Activated CD8-positive, alpha-beta T cell treated with anti-CD3 and anti-CD28 coated beads for 36 hours (primary cell): Measurements from ENCODE around the gene CDRT15L2. TPM values are rescaled to one million over a fixed set of nuclear protein-coding genes. Genes with fewer than 3 reads are reported as not detected.
"Not testable (repeated sequence)": the region's sequence is repeated elsewhere in the genome, so short reads cannot be mapped to it uniquely, and the experiment has no call there.

ENCODE experiments used
- ATAC-seq: fragments of 200-7000 bp; cut with Tn5 transposase; one replicate; pipeline ENCODE4 v1.10.0; 2021; ENCODE audit warnings: mild to moderate bottlenecking, moderate library complexity
- CTCF ChIA-PET: fragments of 350-600 bp; sonication (Branson Sonifier 250); formaldehyde crosslinking; loops from one replicate; lab custom pipeline; 2021; ENCODE audit warnings: antibody characterized with exemption; lab: Charles Lee
- POLR2A ChIA-PET: fragments of 350-600 bp; sonication (Branson Sonifier 250); formaldehyde crosslinking; loops from one replicate; lab custom pipeline; 2021; ENCODE audit warnings: antibody characterized with exemption; lab: Charles Lee
- DNase-seq: peaks from one replicate; pipeline ENCODE4 v3.0.0-alpha.2; 2020
- H3K27ac Mint-ChIP-seq: one replicate; pipeline ENCODE4 v1.8.0; 2021; ENCODE audit warnings: mild to moderate bottlenecking, mixed read lengths
- H3K27me3 Mint-ChIP-seq: one replicate; pipeline ENCODE4 v1.8.0; 2021; ENCODE audit warnings: mixed read lengths
- H3K36me3 Mint-ChIP-seq: one replicate; pipeline ENCODE4 v1.8.0; 2021; ENCODE audit warnings: low read depth, mixed read lengths
- H3K4me1 Mint-ChIP-seq: one replicate; pipeline ENCODE4 v1.8.0; 2021; ENCODE audit warnings: low read depth, mixed read lengths
- H3K4me3 Mint-ChIP-seq: one replicate; pipeline ENCODE4 v1.8.0; 2021; ENCODE audit warnings: mild to moderate bottlenecking, moderate library complexity, mixed read lengths
- H3K9me3 Mint-ChIP-seq: one replicate; pipeline ENCODE4 v1.8.0; 2021; ENCODE audit warnings: mixed read lengths
- CTCF ChIP-seq: fragments of 200-600 bp; IDR thresholded peaks from one replicate; pipeline ENCODE4 v1.8.0; 2022; ENCODE audit warnings: antibody characterized with exemption, mild to moderate bottlenecking
- intact Hi-C: fragments of 100-400 bp; cut with micrococcal nuclease; formaldehyde crosslinking; loops from one replicate; pipeline ENCODE4 v1.10.0; 2022
- total RNA-seq, 2 experiments: library from RNA; stranded (reverse); gene quantifications; one replicate each; pipeline ENCODE4 v1.2.3, GENCODE V29; 2021

CDRT15L2 gene
- total RNA-seq, 2 experiments from 2014 or later, result not detected

- peak; percentile 78 for ATAC-seq
- intact Hi-C loops, H3K27ac Mint-ChIP-seq, H3K36me3 Mint-ChIP-seq, H3K27me3 Mint-ChIP-seq, DNase-seq, CTCF ChIA-PET, H3K4me3 Mint-ChIP-seq, H3K4me1 Mint-ChIP-seq, H3K9me3 Mint-ChIP-seq, POLR2A ChIA-PET: not testable (repeated sequence)
Measured at GRCh38 chr17:20555135-20556010, 24.2 kb upstream of the CDRT15L2 start.

DNA sequence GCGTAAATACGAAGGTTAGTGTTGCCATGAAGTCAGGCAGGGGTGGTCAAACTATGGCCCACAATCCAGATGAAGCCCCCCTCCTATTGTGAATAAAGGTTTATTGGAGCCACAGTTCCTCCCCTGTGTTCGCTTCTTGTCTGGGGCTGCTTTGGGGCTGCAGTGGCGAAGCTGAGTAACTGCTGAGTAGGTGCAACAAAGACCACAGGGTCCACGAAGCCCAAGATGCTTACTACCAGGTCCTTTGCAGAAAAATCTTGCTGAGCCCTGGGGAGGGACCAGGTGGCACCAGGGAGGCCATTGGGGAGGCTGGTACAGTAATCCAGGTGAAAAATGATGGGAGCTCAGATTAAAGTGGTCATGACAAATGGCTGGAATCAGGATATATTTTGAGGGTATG, 21.4 kb upstream of the CDRT15L2 start:
- CTCF ChIA-PET, H3K27me3 Mint-ChIP-seq, H3K4me1 Mint-ChIP-seq, H3K4me3 Mint-ChIP-seq, POLR2A ChIA-PET, DNase-seq, H3K9me3 Mint-ChIP-seq, H3K27ac Mint-ChIP-seq, H3K36me3 Mint-ChIP-seq, intact Hi-C loops, ATAC-seq: not testable (repeated sequence)

DNA sequence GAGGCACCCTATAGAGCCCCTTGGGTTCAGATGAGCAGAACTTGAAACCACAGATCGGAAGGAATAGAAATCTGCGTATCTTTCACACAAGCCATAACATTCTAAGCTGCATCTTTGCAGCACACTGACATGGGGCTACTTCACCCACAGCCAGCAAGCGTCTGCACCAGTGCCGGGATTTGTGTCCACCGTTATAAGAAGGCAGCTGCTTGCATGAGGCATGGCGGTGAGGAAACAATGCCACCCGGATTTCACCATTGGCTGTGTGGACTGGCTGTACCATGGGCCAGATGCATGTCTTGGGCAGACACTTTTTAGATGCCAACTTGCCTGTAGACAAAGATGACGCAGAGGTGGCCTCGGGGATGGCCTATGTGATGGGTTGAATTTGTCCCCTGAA, 20.5 kb upstream of the CDRT15L2 start:
- POLR2A ChIA-PET, H3K9me3 Mint-ChIP-seq: not testable (repeated sequence)

DNA sequence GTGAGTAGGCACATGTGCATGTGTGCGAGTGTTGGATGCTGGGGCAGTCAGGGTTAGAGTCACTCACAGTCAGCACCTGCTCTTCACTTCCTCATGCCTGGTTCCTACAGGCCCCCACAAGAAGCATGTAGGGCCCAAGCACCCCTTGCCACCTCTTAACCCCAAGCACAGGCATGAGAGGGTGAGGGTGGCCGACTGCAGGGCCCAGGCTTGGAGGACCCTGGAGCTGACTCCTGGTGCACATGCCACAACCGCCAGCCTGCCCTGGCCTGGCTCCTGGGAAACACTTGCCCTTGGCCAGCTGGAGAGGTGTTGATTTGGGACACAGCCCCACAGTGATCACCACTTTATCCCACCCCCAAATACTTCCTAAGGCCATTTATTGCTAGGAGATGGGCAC, 16.9 kb upstream of the CDRT15L2 start:
- Mint-ChIP-seq H3K27ac (no peak overlapping the region), H3K36me3 (no peaks in the 10 kb centered on the region), H3K27me3 (no peaks in the 10 kb centered on the region), H3K4me1 (no peaks in the 10 kb centered on the region), H3K4me3 (no peak overlapping the region), H3K9me3 (no peaks in the 10 kb centered on the region)
- no peak for TF ChIP-seq CTCF
- intact Hi-C loops, result no loop called here
- ChIA-PET POLR2A (no interaction called here), CTCF (no interaction called here)
- ATAC-seq, result no peak
- no peak for DNase-seq

More for the DNA sequence above, 20.5 kb upstream of the CDRT15L2 start:
- ATAC-seq, H3K4me3 Mint-ChIP-seq, CTCF ChIA-PET, H3K27me3 Mint-ChIP-seq, DNase-seq, intact Hi-C loops, H3K4me1 Mint-ChIP-seq, H3K27ac Mint-ChIP-seq, H3K36me3 Mint-ChIP-seq: not testable (repeated sequence)

- intact Hi-C loops, POLR2A ChIA-PET, H3K4me3 Mint-ChIP-seq, DNase-seq, CTCF ChIA-PET, H3K4me1 Mint-ChIP-seq, H3K27me3 Mint-ChIP-seq, H3K36me3 Mint-ChIP-seq, H3K9me3 Mint-ChIP-seq, H3K27ac Mint-ChIP-seq, ATAC-seq: not testable (repeated sequence)
Measured at GRCh38 chr17:20565245-20565644, 14.3 kb upstream of the CDRT15L2 start.

DNA sequence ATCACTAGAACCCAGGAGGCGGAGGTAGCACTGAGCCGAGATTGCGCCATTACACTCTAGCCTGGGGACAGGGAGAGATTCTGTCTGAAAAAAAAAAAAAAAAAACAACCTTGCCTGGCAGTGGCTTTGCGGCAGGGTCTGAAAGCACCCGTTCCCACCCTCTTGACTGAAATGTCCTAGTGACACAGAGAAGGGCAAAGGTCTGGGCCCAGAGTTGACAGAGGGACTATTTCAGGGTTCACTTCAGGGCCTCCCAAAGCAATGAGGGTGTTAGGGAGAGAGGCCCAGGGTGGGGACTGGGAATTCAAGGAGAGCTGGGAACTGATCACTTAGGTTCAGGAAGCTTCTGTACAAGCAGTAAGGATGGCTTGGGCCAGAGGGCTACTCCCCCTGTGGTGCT, 13.8 kb upstream of the CDRT15L2 start:
- DNase-seq, result no peak
- no peak for TF ChIP-seq CTCF
- intact Hi-C loops, result no loop called here
- no peaks in the 10 kb centered on the region for H3K36me3 Mint-ChIP-seq
- ChIA-PET CTCF (no interaction called here), POLR2A (no interaction called here)
- H3K4me3 Mint-ChIP-seq, result no peak overlapping the region
- ATAC-seq, result no peak
- no peaks in the 10 kb centered on the region for H3K27me3 Mint-ChIP-seq
- H3K27ac Mint-ChIP-seq, result no peak overlapping the region
- H3K4me1 Mint-ChIP-seq, result no peaks in the 10 kb centered on the region
- no peaks in the 10 kb centered on the region for H3K9me3 Mint-ChIP-seq

DNA sequence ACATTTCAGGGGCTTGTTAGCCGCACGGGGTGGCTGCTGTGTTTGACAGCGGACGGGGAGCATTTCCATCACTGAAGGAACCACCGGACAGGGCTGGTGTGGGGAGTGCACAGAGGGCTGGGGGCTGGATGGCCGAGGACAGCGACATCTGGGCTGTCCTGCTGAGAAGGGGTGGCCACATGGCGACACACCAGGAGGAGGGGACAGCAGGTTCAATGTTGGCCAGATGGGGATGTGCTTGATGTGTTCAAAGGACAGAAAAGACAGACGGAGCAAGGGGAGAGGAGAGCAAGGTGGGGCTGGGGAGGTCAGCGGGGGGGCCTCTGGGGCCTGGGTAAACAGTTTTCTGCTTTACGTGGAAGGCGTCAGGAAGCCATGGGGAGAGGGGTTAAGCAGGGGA, 12.8 kb upstream of the CDRT15L2 start:
- DNase-seq, H3K9me3 Mint-ChIP-seq, H3K27ac Mint-ChIP-seq, ATAC-seq, H3K36me3 Mint-ChIP-seq, H3K27me3 Mint-ChIP-seq, POLR2A ChIA-PET, H3K4me3 Mint-ChIP-seq, CTCF ChIA-PET, intact Hi-C loops, H3K4me1 Mint-ChIP-seq: not testable (repeated sequence)

- POLR2A ChIA-PET, H3K4me3 Mint-ChIP-seq, H3K27ac Mint-ChIP-seq, CTCF ChIA-PET, H3K27me3 Mint-ChIP-seq, H3K4me1 Mint-ChIP-seq, H3K36me3 Mint-ChIP-seq, H3K9me3 Mint-ChIP-seq, DNase-seq, intact Hi-C loops, ATAC-seq: not testable (repeated sequence)
Measured at GRCh38 chr17:20567421-20567820, 12.1 kb upstream of the CDRT15L2 start.

DNA sequence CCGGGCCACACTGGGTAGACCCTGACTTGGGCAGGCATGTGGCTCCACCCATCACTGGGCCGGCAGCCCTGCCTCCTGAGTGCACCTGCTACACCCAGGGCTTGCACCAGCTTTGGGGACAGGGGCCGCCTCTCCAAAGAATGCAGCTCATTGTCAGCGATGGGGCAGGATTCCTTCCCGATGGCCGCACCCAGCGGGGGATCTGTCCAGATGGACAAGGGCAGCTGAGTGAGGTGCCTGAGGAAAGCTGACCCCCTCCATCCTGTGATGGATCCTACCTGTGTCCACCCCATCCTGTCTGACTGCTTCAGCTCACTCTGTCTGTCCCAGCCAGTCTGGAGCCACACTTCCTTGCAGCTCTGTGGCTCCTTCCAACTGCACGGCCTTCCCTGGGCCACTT, 10.9 kb upstream of the CDRT15L2 start:
- H3K4me1 Mint-ChIP-seq, intact Hi-C loops, POLR2A ChIA-PET, H3K4me3 Mint-ChIP-seq, H3K36me3 Mint-ChIP-seq, H3K27me3 Mint-ChIP-seq, DNase-seq, CTCF ChIA-PET, H3K9me3 Mint-ChIP-seq, ATAC-seq, H3K27ac Mint-ChIP-seq: not testable (repeated sequence)

DNA sequence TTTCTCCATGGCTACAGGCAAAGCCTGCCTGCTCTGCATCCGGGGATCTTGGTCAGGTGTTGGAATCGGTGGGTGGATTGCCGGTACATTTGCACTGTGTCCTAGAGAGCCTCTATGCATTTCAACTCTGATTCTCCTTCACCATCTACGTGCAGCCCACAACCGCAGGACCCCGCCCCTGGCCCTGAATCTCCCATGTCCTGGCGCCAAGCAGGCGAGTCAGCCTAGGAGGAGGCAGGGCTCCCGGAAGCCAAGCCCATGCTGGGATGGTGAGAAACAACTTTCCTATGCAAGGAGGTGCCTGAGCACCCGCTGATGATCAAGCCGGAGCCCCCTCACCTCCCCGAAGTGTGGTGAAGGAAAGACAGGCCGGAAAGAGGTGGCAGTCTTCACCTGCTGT, 7.9 kb upstream of the CDRT15L2 start:
- DNase-seq, H3K4me1 Mint-ChIP-seq, CTCF ChIA-PET, ATAC-seq, H3K4me3 Mint-ChIP-seq, H3K9me3 Mint-ChIP-seq, POLR2A ChIA-PET, intact Hi-C loops, H3K27ac Mint-ChIP-seq, H3K36me3 Mint-ChIP-seq, H3K27me3 Mint-ChIP-seq: not testable (repeated sequence)
